Right lobe of liver (tissue), 6 donors: Measurements from ENCODE around the gene BTBD1. TPM values are rescaled to one million over a fixed set of nuclear protein-coding genes. Genes with fewer than 3 reads are reported as not detected.
A peak's percentile ranks its signal among the peaks of the same experiment; 100 is the strongest.
"Not testable (repeated sequence)": the region's sequence is repeated elsewhere in the genome, so short reads cannot be mapped to it uniquely, and the experiment has no call there.

Experiments
- ATAC-seq, 4 donors: fragments of 200-7000 bp; cut with Tn5 transposase; one replicate each; pipeline ENCODE4 v1.9.1; 2020; ENCODE audit warnings: mild to moderate bottlenecking in 4 of 4, moderate library complexity in 4 of 4
- DNase-seq, 3 donors: peaks; one replicate each; pipeline ENCODE4 v3.0.0-alpha.2; 2020
- H3K27ac ChIP-seq, 3 donors: fragments of 200-600 bp; one replicate each; pipeline ENCODE4 v1.8.0; 2022
- H3K27me3 ChIP-seq, 2 donors: fragments of 200-600 bp; one replicate each; pipeline ENCODE4 v1.8.0; 2022
- H3K36me3 ChIP-seq, 4 donors: fragments of 200-600 bp; sonication (generic) in 1 of 4; one replicate each; pipeline versions ENCODE4 v1.5.1 to v1.8.0; 2017 to 2022; ENCODE audit warnings: control low read depth in 1 of 4
- H3K4me1 ChIP-seq, 4 donors: fragments of 200-600 bp; sonication (generic) in 1 of 4; one replicate each; pipeline versions ENCODE4 v1.5.1 to v1.8.0; 2017 to 2022; ENCODE audit warnings: control low read depth in 1 of 4
- H3K4me3 ChIP-seq, 3 donors: fragments of 200-600 bp; one replicate each; pipeline ENCODE4 v1.8.0; 2022
- H3K9me3 ChIP-seq, 4 donors: fragments of 200-600 bp; sonication (generic) in 1 of 4; one replicate each; pipeline versions ENCODE4 v1.5.1 to v1.8.0; 2017 to 2022; ENCODE audit warnings: control low read depth in 1 of 4
- POLR2A ChIP-seq: fragments of 450-650 bp; IDR thresholded peaks from one replicate; pipeline ENCODE4 v1.6.1; 2017; ENCODE audit warnings: antibody characterized with exemption, mild to moderate bottlenecking
- WGBS: methylation state at CpG from one replicate; pipeline ENCODE4 v1.1.6; 2018; ENCODE audit warnings: low coverage, low lambda C conversion rate; ENCODE audit not compliant: insufficient coverage; ENCODE audit errors: missing lambda C conversion rate; 5-methylcytosine and 5-hydroxymethylcytosine counted together
- intact Hi-C, 2 donors: fragments of 100-400 bp; cut with DNase I; formaldehyde crosslinking; loops; one replicate each; pipeline versions ENCODE4 v1.11.2 to v1.14.1; 2022
- total RNA-seq, 6 experiments: library from RNA; depleted of rRNA in 2 of 6; stranded (reverse); fragments of >200 nt in 2 of 6; fragmentation: NEBNext Ultra II Directional in 3 of 6; extraction: Animal tissue kit (Norgen Biotek cat#: 25700) in 3 of 6; gene quantifications; one replicate each; pipeline versions ENCODE4 v1.1.0 to v1.2.4, GENCODE V29; 2016 to 2023
- TF ChIP-seq, protein P1 (sequence below), 4 donors: fragments of 200-600 bp in 3 of 4; fragments of 450-650 bp in 1 of 4; IDR thresholded peaks; one replicate each; pipeline versions ENCODE4 v1.5.1 to v1.8.0; 2016 to 2022; ENCODE audit warnings: antibody characterized with exemption in 4 of 4, mild to moderate bottlenecking in 2 of 4
- donor health status: DM: no; HTN: yes; CAD: no.
- donor health status: DM: no; HTN: no; CAD: no.
- donor health status: DM: no; HTN: no; CAD: no.
- donor health status: DM: no; HTN: yes; CAD: no.
- donor health status: DM: no; HTN: yes; CAD: no.

Gene BTBD1
- total RNA-seq, 6 experiments from 2014 or later: 15.7 to 49.9 (median 24.2) TPM

DNA sequence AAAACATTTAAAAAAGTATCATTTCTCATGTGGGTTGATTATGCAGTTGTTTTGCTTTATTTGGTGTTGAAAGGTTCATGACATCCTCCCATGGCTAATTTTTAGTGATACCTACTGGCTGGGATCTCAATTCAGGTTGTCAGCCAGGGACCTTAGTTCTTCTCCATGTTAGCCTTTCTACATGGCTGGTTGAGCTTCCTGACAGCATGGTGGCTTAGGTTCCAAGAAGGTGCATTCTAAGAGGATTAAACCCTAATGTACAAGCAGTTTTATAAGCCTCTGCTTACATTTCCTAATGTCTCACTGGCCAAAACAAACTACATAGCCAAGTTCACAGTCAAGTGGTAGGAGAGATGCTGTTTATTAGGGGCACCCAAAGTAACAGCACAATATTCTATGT lies 31.0 kb upstream of the BTBD1 start:
- Histone ChIP-seq H3K9me3 (no peaks in the 10 kb centered on the region), H3K27me3 (no peaks in the 10 kb centered on the region), H3K4me3 (no peak overlapping the region), H3K4me1 (no peaks in the 10 kb centered on the region), H3K27ac (no peak overlapping the region), H3K36me3 (no peaks in the 10 kb centered on the region)
- TF ChIP-seq POLR2A: no peak
- TF ChIP-seq, protein P1, sequence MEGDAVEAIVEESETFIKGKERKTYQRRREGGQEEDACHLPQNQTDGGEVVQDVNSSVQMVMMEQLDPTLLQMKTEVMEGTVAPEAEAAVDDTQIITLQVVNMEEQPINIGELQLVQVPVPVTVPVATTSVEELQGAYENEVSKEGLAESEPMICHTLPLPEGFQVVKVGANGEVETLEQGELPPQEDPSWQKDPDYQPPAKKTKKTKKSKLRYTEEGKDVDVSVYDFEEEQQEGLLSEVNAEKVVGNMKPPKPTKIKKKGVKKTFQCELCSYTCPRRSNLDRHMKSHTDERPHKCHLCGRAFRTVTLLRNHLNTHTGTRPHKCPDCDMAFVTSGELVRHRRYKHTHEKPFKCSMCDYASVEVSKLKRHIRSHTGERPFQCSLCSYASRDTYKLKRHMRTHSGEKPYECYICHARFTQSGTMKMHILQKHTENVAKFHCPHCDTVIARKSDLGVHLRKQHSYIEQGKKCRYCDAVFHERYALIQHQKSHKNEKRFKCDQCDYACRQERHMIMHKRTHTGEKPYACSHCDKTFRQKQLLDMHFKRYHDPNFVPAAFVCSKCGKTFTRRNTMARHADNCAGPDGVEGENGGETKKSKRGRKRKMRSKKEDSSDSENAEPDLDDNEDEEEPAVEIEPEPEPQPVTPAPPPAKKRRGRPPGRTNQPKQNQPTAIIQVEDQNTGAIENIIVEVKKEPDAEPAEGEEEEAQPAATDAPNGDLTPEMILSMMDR (IDR thresholded peaks at IDR 0.05): no peak
- DNase-seq (no peak), ATAC-seq (no peak)
- intact Hi-C loops: no loop called here

DNA sequence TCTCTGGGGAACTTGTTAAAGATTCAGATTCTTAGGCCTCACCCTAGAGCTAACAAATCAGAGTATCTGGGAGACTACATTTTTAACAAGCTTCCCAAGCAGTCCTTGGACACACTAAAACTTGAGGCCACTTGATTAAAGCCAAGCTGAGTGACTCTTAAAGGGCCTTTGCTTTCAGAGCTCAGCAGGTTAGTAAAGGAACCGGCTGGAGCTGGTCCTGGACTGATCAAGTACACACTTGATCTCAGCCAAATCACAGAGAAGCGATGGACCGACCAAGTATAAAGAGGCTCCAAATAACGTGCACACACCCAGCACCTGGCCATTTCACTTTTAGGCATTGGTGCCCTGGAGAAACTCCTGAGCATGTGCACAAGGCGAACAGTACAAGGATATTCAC lies 27.5 kb upstream of the BTBD1 start:
- no peak overlapping the region for H3K4me3 ChIP-seq
- WGBS: 76% methylated on average over 5 of the region's 5 CpGs
- no peaks in the 10 kb centered on the region for H3K4me1 ChIP-seq
- DNase-seq: no peak
- H3K27ac ChIP-seq: no peak overlapping the region
- intact Hi-C loops: no loop called here
- no peaks in the 10 kb centered on the region for H3K9me3 ChIP-seq
- ATAC-seq: no peak
- H3K27me3 ChIP-seq: no peaks in the 10 kb centered on the region
- no peaks in the 10 kb centered on the region for H3K36me3 ChIP-seq
- TF ChIP-seq POLR2A: no peak
- TF ChIP-seq, protein P1 (IDR thresholded peaks at IDR 0.05): no peak

DNA sequence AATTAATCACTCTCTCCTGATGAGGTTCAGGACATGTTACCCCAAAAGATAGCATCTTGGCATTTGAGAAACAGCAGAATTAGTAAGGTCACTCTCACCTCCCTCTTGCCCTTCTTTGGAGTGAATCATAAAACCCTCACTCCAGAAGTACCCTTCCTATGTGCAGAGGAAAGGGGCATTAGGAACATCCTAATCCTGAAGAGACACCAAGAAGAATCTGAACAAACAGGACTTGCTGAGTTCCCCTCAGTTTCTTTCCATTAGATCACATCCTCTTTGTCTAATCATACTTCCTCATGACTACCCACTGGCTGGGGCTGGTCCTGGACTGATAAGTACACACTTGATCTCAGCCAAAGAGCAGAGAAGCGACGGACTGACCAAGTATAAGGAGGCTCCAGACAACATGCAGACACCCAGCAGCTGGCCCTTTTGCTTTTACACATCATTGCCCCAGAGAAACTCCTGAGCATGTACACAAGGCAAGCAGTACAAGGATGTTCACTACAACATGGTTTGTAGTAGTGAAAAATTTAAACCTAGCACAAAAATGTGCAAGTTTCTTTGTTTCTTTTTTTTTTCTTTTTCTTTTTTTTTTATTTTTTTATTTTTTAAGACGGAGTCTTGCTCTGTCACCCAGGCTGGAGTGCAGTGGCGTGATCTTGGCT lies 25.4 kb upstream of the BTBD1 start:
- ATAC-seq: peak; percentile 69 to 94 (median 91)
- H3K27ac ChIP-seq: peak overlapping the region in 1 of 3 donors; percentile 3
- intact Hi-C loops: no loop called here
- TF ChIP-seq, protein P1 (IDR thresholded peaks at IDR 0.05): no peak
- peak; percentile 36 for TF ChIP-seq POLR2A
- 78% methylated on average over 2 of the region's 4 CpGs for WGBS
- H3K4me1 ChIP-seq: no peaks in the 10 kb centered on the region
- no peaks in the 10 kb centered on the region for H3K27me3 ChIP-seq
- H3K4me3 ChIP-seq: no peak overlapping the region
- peak in 1 of 3 donors; percentile 39 for DNase-seq
- no peaks in the 10 kb centered on the region for H3K9me3 ChIP-seq
- H3K36me3 ChIP-seq: no peaks in the 10 kb centered on the region

DNA sequence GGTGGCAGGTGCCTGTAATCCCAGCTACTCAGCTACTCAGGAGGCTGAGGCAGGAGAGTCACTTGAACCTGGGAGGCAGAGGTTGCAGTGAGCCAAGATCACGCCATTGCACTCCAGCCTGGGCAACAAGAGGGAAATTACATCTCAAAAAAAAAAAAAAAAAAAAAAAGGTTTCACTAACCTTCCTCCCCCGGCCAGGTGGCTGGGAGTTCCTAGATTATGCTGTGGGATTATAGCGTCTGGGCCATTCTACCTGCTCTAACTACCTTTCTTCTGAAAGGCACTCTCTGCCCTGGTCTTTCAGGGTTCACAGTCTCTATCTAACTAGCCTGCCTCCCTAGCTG lies 24.9 kb upstream of the BTBD1 start:
- H3K36me3 ChIP-seq, H3K4me1 ChIP-seq, H3K27me3 ChIP-seq, DNase-seq, intact Hi-C loops, H3K9me3 ChIP-seq, H3K4me3 ChIP-seq, ATAC-seq: not testable (repeated sequence)
- WGBS: 50% methylated on average over 3 of the region's 3 CpGs
- peak overlapping the region in 1 of 3 donors; percentile 3 for H3K27ac ChIP-seq

DNA sequence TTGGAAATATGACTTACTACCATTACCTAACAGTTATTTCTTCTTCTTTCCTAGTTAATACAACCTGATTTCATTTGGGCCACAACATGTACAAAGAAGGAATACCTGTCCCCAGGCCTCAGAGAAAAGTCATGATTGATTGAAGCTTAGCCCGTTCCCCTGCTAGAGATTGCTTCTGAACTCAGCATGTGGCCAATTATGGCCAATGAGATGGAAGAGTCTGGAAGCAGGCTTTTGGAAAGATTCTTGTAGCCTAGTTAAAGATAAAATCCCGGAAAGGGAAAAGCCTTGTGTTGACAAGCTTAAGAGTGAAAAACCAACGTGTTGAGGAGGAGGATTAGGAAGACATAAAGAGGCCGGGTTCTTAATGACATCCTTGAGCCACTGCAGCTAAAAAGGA lies 23.4 kb upstream of the BTBD1 start:
- Histone ChIP-seq H3K36me3 (no peaks in the 10 kb centered on the region), H3K4me1 (no peaks in the 10 kb centered on the region), H3K27me3 (no peaks in the 10 kb centered on the region), H3K4me3 (no peak overlapping the region), H3K27ac (no peak overlapping the region), H3K9me3 (no peaks in the 10 kb centered on the region)
- ATAC-seq (no peak), DNase-seq (no peak)
- 49% methylated on average over 4 of the region's 4 CpGs for WGBS
- intact Hi-C loops: no loop called here
- no peak for TF ChIP-seq POLR2A
- TF ChIP-seq, protein P1 (IDR thresholded peaks at IDR 0.05): no peak
